Neural progenitor cell (in vitro differentiated cells): ENCODE results near the gene PDP2.

Experiments
- CTCF ChIP-seq: fragments of 200-600 bp; sonication (generic); IDR thresholded peaks from 2 replicates; pipeline ENCODE4 v1.5.1; 2017; ENCODE audit warnings: antibody characterized with exemption, mild to moderate bottlenecking
- EZH2 ChIP-seq: fragments of 200-600 bp; sonication (generic); IDR thresholded peaks from 2 replicates; pipeline ENCODE4 v1.6.1; 2017; ENCODE audit warnings: antibody characterized with exemption, mild to moderate bottlenecking, moderate library complexity

GRCh38 chr16:66895999-66896398 lies 15.7 kb downstream of the PDP2 start:
- no peak for TF ChIP-seq CTCF
- no peak for TF ChIP-seq EZH2
